ENCODE measurements around the gene ANKRD13B.

ANKRD13B gene

GRCh38 chr17:29596811-29597210 lies 3.9 kb downstream of the ANKRD13B start:
- DNase-seq = no peak

- DNase-seq = no peak
These were observed 4.6 kb downstream of the ANKRD13B start for GRCh38 chr17:29597361-29598172.

- no peak for DNase-seq
These were observed 10.3 kb downstream of the ANKRD13B start for GRCh38 chr17:29603109-29603674.

GRCh38 chr17:29607557-29608195 lies 14.7 kb downstream of the ANKRD13B start:
- DNase-seq = no peak

GRCh38 chr17:29608986-29609385 lies 16.1 kb downstream of the ANKRD13B start:
- no peak for DNase-seq

- no peak for DNase-seq
These were observed 17.5 kb downstream of the ANKRD13B start for GRCh38 chr17:29610395-29610794.

- no peak for DNase-seq
These were observed 18.6 kb downstream of the ANKRD13B start for GRCh38 chr17:29611351-29612093.

- no peak for DNase-seq
These were observed 19.1 kb downstream of the ANKRD13B start for GRCh38 chr17:29612094-29612403.

- no peak for DNase-seq
These were observed 19.7 kb downstream of the ANKRD13B start for GRCh38 chr17:29612404-29613280.

- DNase-seq = no peak
These were observed 20.5 kb downstream of the ANKRD13B start for GRCh38 chr17:29613352-29613837.

GRCh38 chr17:29613856-29614255 lies 20.9 kb downstream of the ANKRD13B start:
- no peak for DNase-seq

- no peak for DNase-seq
These were observed 21.6 kb downstream of the ANKRD13B start for GRCh38 chr17:29614349-29615047.

GRCh38 chr17:29615048-29615385 lies 22.1 kb downstream of the ANKRD13B start:
- peak; percentile 72 for DNase-seq

GRCh38 chr17:29615492-29616299 lies 22.8 kb downstream of the ANKRD13B start:
- DNase-seq = peak; percentile 76

- DNase-seq = no peak
These were observed 23.5 kb downstream of the ANKRD13B start for GRCh38 chr17:29616300-29617048.

GRCh38 chr17:29617125-29617480 lies 24.2 kb downstream of the ANKRD13B start:
- DNase-seq = peak; percentile 79

GRCh38 chr17:29617481-29618271 lies 24.7 kb downstream of the ANKRD13B start:
- peak; percentile 86 for DNase-seq

- no peak for DNase-seq
These were observed 25.5 kb downstream of the ANKRD13B start for GRCh38 chr17:29618272-29619065.

GRCh38 chr17:29619251-29619650 lies 26.3 kb downstream of the ANKRD13B start:
- peak; percentile 23 for DNase-seq

Data from GDM1 (cell line).